ENCODE results near the gene DES.

DNA sequence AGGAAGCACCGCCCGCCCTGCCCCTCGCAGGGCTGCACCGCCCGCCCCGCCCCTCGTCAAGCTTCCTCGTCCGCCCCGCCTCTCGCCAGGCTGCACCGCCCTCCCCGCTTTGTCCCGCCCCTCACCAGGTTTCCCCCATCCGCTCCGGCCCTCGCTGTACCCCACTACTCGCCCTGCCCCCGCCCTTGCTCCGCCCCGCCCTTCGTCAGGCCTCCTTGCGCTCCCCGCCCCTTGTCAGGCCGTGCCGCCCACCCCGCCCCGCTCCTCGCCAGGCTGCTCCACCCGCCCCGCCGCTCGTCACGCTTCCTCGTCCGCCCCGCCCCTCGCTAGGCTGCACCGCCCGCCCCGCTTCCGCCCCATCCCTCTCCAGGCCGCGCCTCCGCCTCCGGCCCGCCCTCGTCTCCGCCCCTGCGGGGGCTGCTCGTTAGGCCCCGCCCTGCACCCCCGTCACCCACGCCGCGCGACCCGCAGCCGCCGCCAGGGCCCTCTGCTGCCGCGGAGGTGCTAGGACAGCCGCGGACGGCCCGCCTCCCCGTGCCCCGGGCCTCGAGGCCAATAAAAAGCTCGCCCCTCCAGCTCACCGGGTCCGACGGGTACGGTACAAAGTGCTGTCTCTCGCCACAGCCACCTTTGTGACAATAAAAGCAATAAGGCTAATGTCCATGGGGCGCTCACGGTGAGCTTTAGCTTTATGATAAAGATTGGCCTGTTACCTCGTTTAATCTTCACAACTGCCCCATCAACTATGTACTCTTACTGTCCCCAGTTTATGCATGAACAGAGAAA is 29.9 kb upstream of the DES start:
- TF ChIP-seq EZH2 (IDR thresholded peaks at IDR 0.05): no peak
- TF ChIP-seq FOXP2 (optimal IDR thresholded peaks at IDR 0.05; ENCODE audit: control extremely low read depth, extremely low read length, insufficient read depth): no peak
